ENCODE measurements around the gene PCSK5. TPM values are rescaled to one million over a fixed set of nuclear protein-coding genes. Genes with fewer than 3 reads are reported as not detected.
"Not testable (repeated sequence)": the region's sequence is repeated elsewhere in the genome, so short reads cannot be mapped to it uniquely, and the experiment has no call there.

The PCSK5 gene
- total RNA-seq, 1 experiment from 2014 or later = 0.17 TPM

GRCh38 chr9:76313771-76314170, 423.3 kb downstream of the PCSK5 start:
- ChIA-PET CTCF (no interaction called here), POLR2A (ENCODE audit: low non-redundant PET) (no interaction called here)
- intact Hi-C loops (cut with micrococcal nuclease; ENCODE audit: unreplicated experiment) = no loop called here
- no peaks in the 10 kb centered on the region for H3K36me3 ChIP-seq (ENCODE audit: insufficient read depth, low read length, poor library complexity, severe bottlenecking)
- H3K27me3 ChIP-seq (replicated peaks; ENCODE audit: insufficient read depth, low read depth, low read length, poor library complexity) = no peaks in the 10 kb centered on the region
- no peak for TF ChIP-seq EZH2 (IDR thresholded peaks at IDR 0.05; ENCODE audit: borderline replicate concordance, low read depth, low read length, poor library complexity, severe bottlenecking)
- no peak for TF ChIP-seq CTCF (conservative IDR thresholded peaks at IDR 0.05; ENCODE audit: low read depth, low read length)
- no peaks in the 10 kb centered on the region for H3K9me3 ChIP-seq (ENCODE audit: low read depth, low read length, poor library complexity, severe bottlenecking)
- no peak for DNase-seq (ENCODE audit: low spot score)
- BruUV-seq (replicated peaks) = no TSS peak
- no peak overlapping the region for H3K27ac ChIP-seq (ENCODE audit: low read depth, low read length, poor library complexity, severe bottlenecking)
- H3K4me1 ChIP-seq (ENCODE audit: insufficient read depth, low read length, poor library complexity, severe bottlenecking) = no peaks in the 10 kb centered on the region
- no peak overlapping the region for H3K4me3 ChIP-seq (ENCODE audit: low read depth, low read length, poor library complexity, severe bottlenecking)

GRCh38 chr9:76314321-76314720, 423.8 kb downstream of the PCSK5 start:
- Histone ChIP-seq H3K27me3 (replicated peaks; ENCODE audit: insufficient read depth, low read depth, low read length, poor library complexity) (no peaks in the 10 kb centered on the region), H3K9me3 (ENCODE audit: low read depth, low read length, poor library complexity, severe bottlenecking) (no peaks in the 10 kb centered on the region), H3K36me3 (ENCODE audit: insufficient read depth, low read length, poor library complexity, severe bottlenecking) (no peaks in the 10 kb centered on the region), H3K27ac (ENCODE audit: low read depth, low read length, poor library complexity, severe bottlenecking) (no peak overlapping the region), H3K4me3 (ENCODE audit: low read depth, low read length, poor library complexity, severe bottlenecking) (no peak overlapping the region), H3K4me1 (ENCODE audit: insufficient read depth, low read length, poor library complexity, severe bottlenecking) (no peaks in the 10 kb centered on the region)
- no peak for TF ChIP-seq EZH2 (IDR thresholded peaks at IDR 0.05; ENCODE audit: borderline replicate concordance, low read depth, low read length, poor library complexity, severe bottlenecking)
- no peak for TF ChIP-seq CTCF (conservative IDR thresholded peaks at IDR 0.05; ENCODE audit: low read depth, low read length)
- intact Hi-C loops (cut with micrococcal nuclease; ENCODE audit: unreplicated experiment) = no loop called here
- ChIA-PET CTCF (no interaction called here), POLR2A (ENCODE audit: low non-redundant PET) (no interaction called here)
- DNase-seq (ENCODE audit: low spot score) = no peak
- no TSS peak for BruUV-seq (replicated peaks)

GRCh38 chr9:76316069-76316468, 425.6 kb downstream of the PCSK5 start:
- TF ChIP-seq EZH2 (IDR thresholded peaks at IDR 0.05; ENCODE audit: borderline replicate concordance, low read depth, low read length, poor library complexity, severe bottlenecking) (no peak), CTCF (conservative IDR thresholded peaks at IDR 0.05; ENCODE audit: low read depth, low read length) (no peak)
- no peaks in the 10 kb centered on the region for H3K4me1 ChIP-seq (ENCODE audit: insufficient read depth, low read length, poor library complexity, severe bottlenecking)
- POLR2A ChIA-PET (ENCODE audit: low non-redundant PET) = no interaction called here
- H3K36me3 ChIP-seq (ENCODE audit: insufficient read depth, low read length, poor library complexity, severe bottlenecking) = no peaks in the 10 kb centered on the region
- no TSS peak for BruUV-seq (replicated peaks)
- H3K27ac ChIP-seq (ENCODE audit: low read depth, low read length, poor library complexity, severe bottlenecking) = no peak overlapping the region
- DNase-seq (ENCODE audit: low spot score) = no peak
- H3K4me3 ChIP-seq (ENCODE audit: low read depth, low read length, poor library complexity, severe bottlenecking) = no peak overlapping the region
- CTCF ChIA-PET = interaction anchor here (0.7 kb wide), 1 partner anchor 1051 kb away, joined by 7 read pairs; no protein-coding TSS in a partner anchor
- H3K27me3 ChIP-seq (replicated peaks; ENCODE audit: insufficient read depth, low read depth, low read length, poor library complexity) = no peaks in the 10 kb centered on the region
- intact Hi-C loops (cut with micrococcal nuclease; ENCODE audit: unreplicated experiment) = no loop called here
- no peaks in the 10 kb centered on the region for H3K9me3 ChIP-seq (ENCODE audit: low read depth, low read length, poor library complexity, severe bottlenecking)

- BruUV-seq (replicated peaks); H3K27me3 ChIP-seq (replicated peaks; ENCODE audit: insufficient read depth, low read depth, low read length, poor library complexity); POLR2A ChIA-PET (ENCODE audit: low non-redundant PET); H3K4me3 ChIP-seq (ENCODE audit: low read depth, low read length, poor library complexity, severe bottlenecking); CTCF ChIA-PET; intact Hi-C loops (cut with micrococcal nuclease; ENCODE audit: unreplicated experiment); H3K4me1 ChIP-seq (ENCODE audit: insufficient read depth, low read length, poor library complexity, severe bottlenecking); DNase-seq (ENCODE audit: low spot score); H3K9me3 ChIP-seq (ENCODE audit: low read depth, low read length, poor library complexity, severe bottlenecking); H3K36me3 ChIP-seq (ENCODE audit: insufficient read depth, low read length, poor library complexity, severe bottlenecking); H3K27ac ChIP-seq (ENCODE audit: low read depth, low read length, poor library complexity, severe bottlenecking): not testable (repeated sequence)
Observed at GRCh38 chr9:76319466-76319865, 429.0 kb downstream of the PCSK5 start.

All from A673 (cell line).